AG09309 (cell line): ENCODE results near the gene HLA-F.

Source experiments
- DNase-seq: peaks from one replicate; pipeline ENCODE4 v3.0.0-alpha.2; 2010; ENCODE audit warnings: low read depth
- H3K4me3 ChIP-seq: 2 replicates; pipeline ENCODE4 v1.5.1; 2011; ENCODE audit warnings: mild to moderate bottlenecking, low read depth, low read length, moderate library complexity; ENCODE audit not compliant: control insufficient read depth
- TF ChIP-seq, protein P1 (sequence below): IDR thresholded peaks from 2 replicates; pipeline ENCODE4 v1.5.1; 2011; ENCODE audit warnings: mild to moderate bottlenecking, low read depth, low read length, inconsistent platforms; ENCODE audit not compliant: insufficient read depth, control insufficient read depth; ENCODE audit errors: missing control alignments

The HLA-F gene

DNA sequence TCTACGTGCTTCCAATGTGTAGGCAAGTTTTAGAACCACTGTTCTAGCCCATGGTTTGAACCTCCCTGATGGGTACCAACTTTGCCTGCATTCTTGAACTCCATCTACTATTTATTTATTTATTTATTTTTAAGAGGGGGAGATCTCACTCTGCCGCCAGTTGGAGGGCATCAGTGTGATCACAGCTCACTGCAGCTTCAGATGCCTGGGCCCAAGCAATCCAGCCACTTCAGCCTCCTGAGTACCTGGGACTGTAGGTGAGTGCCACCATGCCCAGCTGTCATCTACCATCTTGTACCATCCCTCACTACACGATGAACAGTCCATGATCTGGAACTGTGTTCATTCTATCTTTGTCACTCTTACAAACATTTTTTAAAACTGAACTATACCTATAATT lies 28.2 kb downstream of the HLA-F start:
- DNase-seq, result no peak
- H3K4me3 ChIP-seq, result no peak overlapping the region

DNA sequence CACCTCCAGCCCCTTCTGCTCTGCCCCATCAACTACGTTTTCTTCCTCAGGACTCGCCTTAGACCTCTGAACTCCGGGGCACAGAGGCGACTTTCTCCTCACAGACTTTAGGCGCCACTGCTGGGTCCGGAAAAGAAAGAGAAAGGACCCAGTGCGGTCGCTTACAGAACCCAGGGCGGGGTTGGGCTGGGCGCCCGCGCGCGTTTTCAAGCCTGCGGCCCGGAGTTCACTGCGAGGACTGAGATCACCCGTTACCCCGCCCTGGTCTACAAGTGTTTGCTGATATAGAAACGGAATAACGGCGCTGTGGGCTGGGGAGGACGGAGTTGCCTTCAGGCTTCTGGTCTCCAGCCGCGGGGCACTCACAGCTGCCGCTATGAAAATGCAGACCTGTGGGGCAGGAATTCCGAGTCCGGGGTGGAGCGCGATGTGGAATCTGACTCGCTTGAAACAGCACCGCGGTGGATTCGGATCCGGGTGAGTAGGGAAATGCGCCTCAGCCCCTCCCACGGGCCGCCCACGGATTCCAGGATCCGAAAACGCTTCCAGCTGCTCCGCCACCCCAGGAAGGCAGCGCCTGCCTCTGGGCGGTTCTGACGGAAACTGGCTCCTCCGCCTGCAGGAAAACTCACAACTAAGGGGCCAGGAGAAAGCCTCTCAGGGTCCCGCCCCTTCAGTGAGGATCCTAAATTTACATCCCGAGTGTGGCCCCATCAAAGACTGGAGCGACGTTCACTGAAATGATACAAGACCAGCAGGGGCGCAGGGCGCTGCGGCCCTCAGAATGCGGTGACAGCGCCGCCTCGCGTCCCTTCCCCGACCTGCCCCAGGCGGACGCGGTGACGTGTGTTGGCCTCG lies 29.4 kb downstream of the HLA-F start:
- TF ChIP-seq, protein P1, sequence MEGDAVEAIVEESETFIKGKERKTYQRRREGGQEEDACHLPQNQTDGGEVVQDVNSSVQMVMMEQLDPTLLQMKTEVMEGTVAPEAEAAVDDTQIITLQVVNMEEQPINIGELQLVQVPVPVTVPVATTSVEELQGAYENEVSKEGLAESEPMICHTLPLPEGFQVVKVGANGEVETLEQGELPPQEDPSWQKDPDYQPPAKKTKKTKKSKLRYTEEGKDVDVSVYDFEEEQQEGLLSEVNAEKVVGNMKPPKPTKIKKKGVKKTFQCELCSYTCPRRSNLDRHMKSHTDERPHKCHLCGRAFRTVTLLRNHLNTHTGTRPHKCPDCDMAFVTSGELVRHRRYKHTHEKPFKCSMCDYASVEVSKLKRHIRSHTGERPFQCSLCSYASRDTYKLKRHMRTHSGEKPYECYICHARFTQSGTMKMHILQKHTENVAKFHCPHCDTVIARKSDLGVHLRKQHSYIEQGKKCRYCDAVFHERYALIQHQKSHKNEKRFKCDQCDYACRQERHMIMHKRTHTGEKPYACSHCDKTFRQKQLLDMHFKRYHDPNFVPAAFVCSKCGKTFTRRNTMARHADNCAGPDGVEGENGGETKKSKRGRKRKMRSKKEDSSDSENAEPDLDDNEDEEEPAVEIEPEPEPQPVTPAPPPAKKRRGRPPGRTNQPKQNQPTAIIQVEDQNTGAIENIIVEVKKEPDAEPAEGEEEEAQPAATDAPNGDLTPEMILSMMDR, result peak; percentile 99
- H3K4me3 ChIP-seq, result peak overlapping the region; percentile 58
- DNase-seq, result peak; percentile 56

More for the DNA sequence above, 28.2 kb downstream of the HLA-F start:
- TF ChIP-seq, protein P1, result no peak

DNA sequence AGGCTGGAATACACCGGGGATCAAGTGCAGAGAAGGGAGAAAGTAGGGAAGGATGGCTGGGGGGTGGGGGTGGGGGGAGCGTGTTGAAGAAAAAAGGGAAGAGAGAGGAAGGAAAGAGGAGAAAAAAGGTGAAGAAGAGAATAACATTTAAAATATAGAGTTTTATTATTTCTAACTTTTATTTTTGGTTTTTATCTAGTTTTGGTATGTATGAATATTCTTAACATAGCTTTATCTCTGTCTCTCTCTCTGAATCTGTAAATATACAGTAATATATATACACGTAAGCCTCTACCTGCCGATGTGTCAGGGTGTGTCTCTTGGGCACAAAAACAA lies 30.0 kb downstream of the HLA-F start:
- TF ChIP-seq, protein P1, result no peak
- DNase-seq, result no peak
- peak overlapping the region; percentile 58 for H3K4me3 ChIP-seq

DNA sequence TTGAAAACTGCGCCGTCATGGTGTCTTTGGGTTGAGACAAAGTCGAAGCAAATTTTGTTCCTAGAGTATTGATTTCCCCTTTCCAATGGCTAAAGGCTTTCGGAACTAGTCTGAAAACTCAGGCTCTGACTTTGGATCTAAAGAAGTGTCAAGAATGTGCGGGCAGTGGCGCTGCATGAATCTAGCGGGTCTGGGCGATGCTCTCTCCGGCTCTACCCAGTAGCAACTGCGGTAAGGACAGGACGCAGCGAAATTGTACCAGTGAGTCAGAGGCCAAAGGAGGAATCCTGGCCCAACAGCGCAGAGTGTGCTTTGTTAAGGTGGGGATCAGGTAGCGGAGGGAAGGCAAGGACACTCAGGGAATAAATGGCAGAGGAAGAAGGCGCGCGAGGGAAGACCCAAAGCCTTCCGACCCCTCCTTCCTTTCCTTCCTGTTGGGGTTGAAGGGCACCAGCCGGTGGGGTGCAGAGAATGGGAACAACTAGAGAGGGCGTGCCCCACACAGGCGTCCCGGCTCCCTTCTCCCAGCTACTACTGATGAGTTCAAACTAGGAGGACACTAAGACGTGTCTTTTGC lies 32.1 kb downstream of the HLA-F start:
- no peak for DNase-seq
- H3K4me3 ChIP-seq, result no peak overlapping the region
- TF ChIP-seq, protein P1, result no peak

DNA sequence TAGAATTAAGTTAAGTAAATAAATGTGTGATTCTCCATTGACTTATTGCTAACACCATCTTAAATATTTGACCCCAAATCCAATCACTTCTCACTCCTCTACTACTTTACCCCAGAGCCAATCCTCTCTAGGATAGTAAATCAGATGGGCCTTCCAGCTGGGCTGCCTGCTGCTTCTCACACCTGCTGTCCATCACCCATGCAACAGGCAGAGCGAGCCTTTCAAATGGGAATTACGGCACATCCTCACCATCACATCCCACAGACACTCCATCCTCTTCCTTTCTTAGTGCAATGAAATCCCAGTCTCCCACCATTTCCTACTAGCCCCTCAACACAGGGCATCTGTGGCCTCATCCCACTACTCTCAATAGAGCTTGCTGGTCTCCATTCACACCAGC lies 34.0 kb downstream of the HLA-F start:
- H3K4me3 ChIP-seq, result no peak overlapping the region
- TF ChIP-seq, protein P1, result no peak
- no peak for DNase-seq

DNA sequence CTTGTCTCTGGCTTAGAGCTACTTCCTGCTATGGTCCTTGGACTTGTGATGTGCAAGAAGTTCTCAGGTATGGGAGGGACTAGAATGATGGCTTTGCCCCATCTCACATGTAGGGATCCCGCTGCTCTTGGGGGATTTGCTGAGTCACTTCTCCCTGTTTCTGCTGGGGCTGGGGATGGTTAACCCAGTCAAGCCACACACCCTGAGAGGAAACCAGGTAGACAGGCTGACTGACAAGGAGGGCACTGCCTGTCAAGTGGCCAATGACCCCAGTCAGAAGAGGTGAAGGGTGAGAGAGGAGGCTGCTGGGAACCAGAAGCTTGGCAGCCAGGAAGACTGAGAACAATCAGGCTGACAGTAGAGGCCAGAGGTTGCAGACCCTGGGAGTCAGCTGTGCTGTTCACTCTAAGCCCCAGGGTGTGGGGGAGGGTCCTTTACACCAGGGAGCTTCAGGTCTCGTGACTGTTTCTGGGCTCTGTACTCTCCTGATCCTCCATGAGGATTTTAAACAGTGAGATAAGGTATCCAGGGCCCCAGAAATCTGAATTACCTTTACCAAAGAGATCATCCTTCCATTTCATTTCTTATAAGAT lies 34.6 kb downstream of the HLA-F start:
- DNase-seq, result no peak
- no peak overlapping the region for H3K4me3 ChIP-seq
- TF ChIP-seq, protein P1, result no peak
